Cardiac fibroblast (primary cell): Measurements from ENCODE around the gene PTPRD.

Experiments used
- DNase-seq, 2 donors: peaks; one replicate each; pipeline versions ENCODE4 v3.0.0 to v3.0.0-alpha.2; 2010; ENCODE audit warnings: low read depth in 2 of 2
- H3K4me3 ChIP-seq, 2 donors: replicated peaks in 1 of 2; 1 replicate in 1 of 2; 2 replicates in 1 of 2; pipeline ENCODE4 v1.5.1; 2011; ENCODE audit warnings: low read depth in 2 of 2, low read length in 2 of 2, mild to moderate bottlenecking in 2 of 2, moderate library complexity in 1 of 2
- TF ChIP-seq, protein P1 (sequence below): IDR thresholded peaks from one replicate; pipeline ENCODE4 v1.5.1; 2011; ENCODE audit warnings: low read depth, mild to moderate bottlenecking, low read length, inconsistent platforms

Gene PTPRD

DNA sequence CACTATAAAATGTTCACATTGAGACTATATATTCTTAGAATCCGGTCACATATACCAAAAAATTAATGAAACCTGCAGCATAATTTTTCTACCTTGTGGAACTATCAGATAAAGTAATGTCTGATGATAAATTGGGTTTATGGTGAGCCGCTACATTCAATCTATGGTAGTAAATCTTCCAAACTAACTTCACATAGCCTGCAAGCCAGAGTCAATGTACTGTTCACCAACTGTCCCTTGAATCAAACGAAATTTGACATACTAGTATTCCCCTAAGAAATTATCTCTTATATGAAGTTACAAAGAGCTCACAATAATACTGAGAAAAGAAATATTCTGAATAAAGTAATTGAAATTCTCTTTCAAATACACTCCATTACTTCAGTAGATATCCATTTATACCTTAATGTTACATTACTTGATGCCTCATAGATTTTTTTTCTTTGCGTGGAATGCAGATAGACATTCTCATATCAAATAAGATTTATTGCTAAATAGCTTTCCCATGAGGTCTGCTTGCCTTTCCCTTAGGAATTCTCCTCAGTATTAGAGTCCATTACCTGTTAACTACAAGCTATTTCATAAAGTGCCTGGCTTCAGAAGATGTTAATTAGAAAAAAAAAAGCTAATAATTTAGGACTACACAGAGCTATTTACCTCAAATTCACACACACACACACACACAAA, 169.5 kb downstream of the PTPRD start:
- no peak for DNase-seq
- H3K4me3 ChIP-seq = no peak overlapping the region
- TF ChIP-seq, protein P1, sequence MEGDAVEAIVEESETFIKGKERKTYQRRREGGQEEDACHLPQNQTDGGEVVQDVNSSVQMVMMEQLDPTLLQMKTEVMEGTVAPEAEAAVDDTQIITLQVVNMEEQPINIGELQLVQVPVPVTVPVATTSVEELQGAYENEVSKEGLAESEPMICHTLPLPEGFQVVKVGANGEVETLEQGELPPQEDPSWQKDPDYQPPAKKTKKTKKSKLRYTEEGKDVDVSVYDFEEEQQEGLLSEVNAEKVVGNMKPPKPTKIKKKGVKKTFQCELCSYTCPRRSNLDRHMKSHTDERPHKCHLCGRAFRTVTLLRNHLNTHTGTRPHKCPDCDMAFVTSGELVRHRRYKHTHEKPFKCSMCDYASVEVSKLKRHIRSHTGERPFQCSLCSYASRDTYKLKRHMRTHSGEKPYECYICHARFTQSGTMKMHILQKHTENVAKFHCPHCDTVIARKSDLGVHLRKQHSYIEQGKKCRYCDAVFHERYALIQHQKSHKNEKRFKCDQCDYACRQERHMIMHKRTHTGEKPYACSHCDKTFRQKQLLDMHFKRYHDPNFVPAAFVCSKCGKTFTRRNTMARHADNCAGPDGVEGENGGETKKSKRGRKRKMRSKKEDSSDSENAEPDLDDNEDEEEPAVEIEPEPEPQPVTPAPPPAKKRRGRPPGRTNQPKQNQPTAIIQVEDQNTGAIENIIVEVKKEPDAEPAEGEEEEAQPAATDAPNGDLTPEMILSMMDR = no peak

DNA sequence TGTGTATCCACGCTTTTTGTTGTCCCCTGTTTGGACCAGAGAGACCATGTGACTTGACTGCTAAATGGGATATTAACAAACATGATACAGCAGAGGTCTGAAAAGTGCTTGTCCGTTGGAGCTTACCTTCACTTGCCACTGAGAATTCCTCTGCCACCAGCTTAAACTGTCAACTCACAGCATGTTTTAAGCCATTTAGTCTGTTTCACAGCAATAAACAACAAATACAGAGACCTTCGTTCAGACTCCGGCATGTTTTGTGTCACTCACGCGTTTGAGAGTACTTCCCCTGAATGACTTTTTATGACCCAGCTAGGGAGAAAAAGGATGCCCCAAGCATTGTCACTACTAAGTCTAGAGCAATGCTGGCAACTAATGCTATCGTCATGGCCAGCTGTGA, 173.8 kb downstream of the PTPRD start:
- no peak overlapping the region for H3K4me3 ChIP-seq
- DNase-seq = no peak
- TF ChIP-seq, protein P1 = no peak

DNA sequence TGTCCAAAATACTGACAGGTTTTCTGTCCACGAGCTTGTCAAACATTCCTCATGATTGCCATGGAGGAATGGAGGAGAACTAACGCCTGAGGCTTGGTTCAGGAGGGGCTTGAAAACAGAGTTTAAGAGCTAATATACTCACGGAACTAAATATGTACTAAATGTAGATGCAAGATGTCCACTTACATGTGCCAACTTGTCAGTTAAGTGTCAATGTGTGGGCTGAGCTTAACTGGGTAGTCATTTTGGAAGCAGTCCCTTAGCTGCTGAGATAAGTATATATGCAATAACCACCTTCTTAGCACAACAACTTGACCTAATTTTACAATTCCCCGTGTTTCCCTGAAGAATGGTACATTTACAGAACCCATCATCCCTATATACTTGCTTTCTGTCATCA, 176.0 kb downstream of the PTPRD start:
- TF ChIP-seq, protein P1 = no peak
- no peak overlapping the region for H3K4me3 ChIP-seq
- DNase-seq = no peak

DNA sequence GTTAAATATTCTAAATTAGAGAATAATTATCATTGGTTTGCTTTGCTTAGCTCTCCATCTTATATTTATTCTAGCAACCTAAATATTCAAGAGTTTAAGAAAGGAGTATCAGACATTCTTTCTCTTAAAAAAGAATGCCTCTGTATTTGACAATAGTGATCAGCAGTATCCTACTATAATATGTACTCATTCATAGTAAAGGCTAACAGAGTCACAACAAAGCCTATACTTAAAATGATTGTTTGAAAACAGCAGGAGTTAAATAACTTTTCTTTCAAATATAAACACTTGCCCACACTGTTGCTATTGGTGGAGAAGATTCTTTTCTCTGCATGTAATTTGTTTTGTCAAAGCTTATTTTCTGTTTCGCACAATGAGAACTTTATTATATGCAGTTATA, 178.4 kb downstream of the PTPRD start:
- no peak for DNase-seq
- TF ChIP-seq, protein P1 = no peak
- H3K4me3 ChIP-seq = no peak overlapping the region

DNA sequence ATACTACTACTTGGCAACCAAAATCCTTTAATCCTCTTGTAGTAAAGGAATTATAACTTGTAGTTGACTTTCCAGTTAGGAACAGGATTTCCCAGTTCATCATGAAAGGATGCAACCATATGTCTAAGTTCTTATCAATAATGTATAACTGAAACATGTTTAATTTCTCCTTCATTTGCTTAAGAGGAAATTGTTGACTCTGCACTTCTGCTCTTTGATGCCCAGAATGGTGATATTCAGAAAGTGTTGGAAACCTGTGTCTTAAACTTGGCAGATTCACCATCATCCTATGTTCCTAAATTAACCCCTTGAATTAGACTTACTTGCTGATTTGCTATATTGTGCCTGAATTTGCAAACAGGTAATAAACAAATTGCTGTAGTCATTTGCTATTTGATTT, 201.5 kb downstream of the PTPRD start:
- no peak for DNase-seq
- TF ChIP-seq, protein P1 = no peak
- H3K4me3 ChIP-seq = no peak overlapping the region

DNA sequence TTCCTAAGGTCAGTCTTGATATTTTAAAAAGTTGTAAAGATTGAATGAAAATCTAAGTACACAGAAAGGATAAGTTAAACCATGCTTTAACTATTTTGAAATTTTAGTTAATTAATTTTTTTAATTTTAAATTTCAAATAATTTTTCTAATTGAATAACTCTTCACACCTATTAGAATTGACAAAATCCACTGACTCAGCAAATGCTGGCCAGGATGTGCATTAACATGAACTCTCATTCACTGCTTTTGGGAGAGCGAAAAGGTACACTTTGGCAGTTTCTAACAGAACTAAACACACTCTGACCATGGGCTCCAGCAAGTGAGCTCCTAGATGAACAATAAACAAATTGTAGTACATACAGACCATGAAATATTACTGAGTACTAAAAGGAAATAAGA, 209.5 kb downstream of the PTPRD start:
- no peak for DNase-seq
- H3K4me3 ChIP-seq = no peak overlapping the region
- TF ChIP-seq, protein P1 = no peak

DNA sequence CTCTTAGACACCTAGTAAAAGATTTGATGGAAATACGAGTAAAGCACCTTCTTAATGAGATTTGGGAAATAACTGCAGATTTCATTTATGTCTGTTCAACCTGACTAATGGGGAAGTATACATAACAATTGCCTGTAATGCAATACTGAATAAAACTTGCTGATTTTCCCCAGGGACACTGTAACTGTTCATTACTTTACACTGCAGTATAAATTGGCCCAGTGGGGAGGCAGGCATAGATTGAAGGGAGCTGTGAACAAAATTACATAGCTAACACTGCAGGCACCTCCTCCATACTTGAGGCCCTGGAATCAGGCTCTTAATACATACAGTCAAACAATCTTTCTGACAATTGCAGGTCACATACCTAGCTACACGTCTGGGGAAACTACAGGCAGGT, 216.2 kb downstream of the PTPRD start:
- H3K4me3 ChIP-seq = no peak overlapping the region
- no peak for DNase-seq
- TF ChIP-seq, protein P1 = no peak
